ENCODE data around the gene FAIM2. TPM values are rescaled to one million over a fixed set of nuclear protein-coding genes. Genes with fewer than 3 reads are reported as not detected.
A peak's percentile ranks its signal among the peaks of the same experiment; 100 is the strongest.

FAIM2 gene
- total and polyA plus RNA-seq, 9 of the 15 experiments (the other 6 are each of a cell fraction or from before 2014, with no cell fraction given), result 0.01 to 0.10 TPM; not detected in 7

- TF ChIP-seq MNT (conservative IDR thresholded peaks at IDR 0.05) (peak; percentile 29 to 71), POLR2A (conservative IDR thresholded peaks at IDR 0.05) (peak; percentile 94), RBFOX2 (IDR thresholded peaks at IDR 0.05; ENCODE audit: low read depth, low read length) (peak; percentile 99), ATF7 (IDR thresholded peaks at IDR 0.05) (peak; percentile 61; the same call in 1 of the 2 replicates), ZSCAN32 (CRISPR knock-in tag; IDR thresholded peaks at IDR 0.05) (no peak), ZBTB12 (CRISPR knock-in tag; IDR thresholded peaks at IDR 0.05) (no peak), EGR1 (conservative IDR thresholded peaks at IDR 0.05) (peak; percentile 99), ETV1 (tag; conservative IDR thresholded peaks at IDR 0.05; ENCODE audit: low read depth) (peak; percentile 78), MGA (IDR thresholded peaks at IDR 0.05) (peak; percentile 66), ZNF354B (CRISPR knock-in tag; IDR thresholded peaks at IDR 0.05) (no peak), DNMT1 (IDR thresholded peaks at IDR 0.05) (0 out of 2 replicates have a peak, but pooled peaks have one; percentile 34), ZNF696 (CRISPR knock-in tag; conservative IDR thresholded peaks at IDR 0.05) (no peak), TEAD4 (IDR thresholded peaks at IDR 0.05; ENCODE audit: low read length) (no peak), TEAD4 (CRISPR knock-in tag; IDR thresholded peaks at IDR 0.05; ENCODE audit: borderline replicate concordance) (no peak)
These were observed 61.0 kb downstream of the FAIM2 start, which contains the start of gene BCDIN3D (continued) for GRCh38 chr12:49842519-49843352.
